Left forelimb (tissue), 1 donor: ENCODE results near the gene NOVA2.
A peak's percentile ranks its signal among the peaks of the same experiment; 100 is the strongest.

Experiments used
- DNase-seq: peaks from one replicate; pipeline ENCODE4 v3.0.0-alpha.2; 2018; ENCODE audit warnings: low spot score

Gene NOVA2

DNA sequence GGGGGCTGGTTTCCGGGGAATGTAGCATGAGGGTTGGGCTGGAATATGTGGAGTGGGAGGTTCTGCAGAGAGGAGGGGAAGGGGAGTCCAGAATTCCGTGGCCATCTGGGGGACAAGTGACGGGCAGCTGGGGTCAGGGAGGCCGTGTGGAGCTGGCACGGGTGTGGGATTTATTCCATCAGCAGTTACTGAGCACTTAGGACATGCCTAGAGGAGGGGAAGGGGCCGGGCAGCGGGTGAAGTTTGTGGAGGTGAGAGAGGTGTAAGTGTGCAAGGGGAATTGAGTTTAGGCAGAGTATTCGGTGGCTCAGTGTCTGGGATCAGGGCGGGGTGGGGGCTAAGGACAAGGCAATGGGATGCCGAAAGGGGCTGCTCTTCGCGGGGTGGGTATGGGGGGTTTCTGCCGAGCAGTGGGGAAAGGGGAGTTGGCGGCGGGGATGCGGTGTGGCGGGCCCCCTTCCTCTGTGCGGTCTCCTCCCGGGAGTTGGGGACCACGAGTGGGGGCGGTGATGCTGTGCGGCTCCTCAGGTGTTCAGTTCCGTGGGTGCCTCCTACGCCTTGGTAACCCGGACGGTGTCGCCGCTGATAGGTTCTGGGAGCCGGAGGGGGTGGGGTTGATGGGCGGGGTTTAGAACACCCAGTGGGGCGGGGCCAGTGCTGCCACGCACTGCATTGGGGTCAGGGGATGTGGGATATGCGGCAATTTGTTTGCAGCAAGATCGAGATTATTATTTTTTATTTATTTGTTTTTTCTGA lies 27.0 kb upstream of the NOVA2 start:
- no peak for DNase-seq

DNA sequence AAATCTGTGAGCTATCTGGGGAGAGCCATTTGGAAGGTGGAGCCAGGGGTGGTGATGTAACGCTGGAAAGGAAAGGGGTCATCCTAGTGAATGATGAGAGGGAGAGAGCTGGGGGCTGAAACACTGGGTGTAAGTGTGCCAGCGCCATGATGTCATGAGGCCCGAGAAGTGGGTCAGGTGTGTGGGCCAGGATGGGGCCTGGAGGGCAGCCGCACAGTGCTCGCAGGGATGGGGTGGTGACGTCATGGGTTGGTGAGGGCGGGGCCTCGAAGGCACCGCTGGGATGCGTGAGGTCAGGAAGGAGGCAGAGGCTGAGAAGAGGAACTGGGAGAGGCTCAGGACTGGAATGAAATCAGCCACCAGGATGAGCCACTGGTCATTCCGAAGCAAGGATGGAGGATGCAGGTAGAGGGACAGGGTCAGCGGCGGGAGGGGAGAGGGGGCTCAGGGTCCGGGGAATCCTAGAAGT lies 26.0 kb upstream of the NOVA2 start:
- DNase-seq = no peak

DNA sequence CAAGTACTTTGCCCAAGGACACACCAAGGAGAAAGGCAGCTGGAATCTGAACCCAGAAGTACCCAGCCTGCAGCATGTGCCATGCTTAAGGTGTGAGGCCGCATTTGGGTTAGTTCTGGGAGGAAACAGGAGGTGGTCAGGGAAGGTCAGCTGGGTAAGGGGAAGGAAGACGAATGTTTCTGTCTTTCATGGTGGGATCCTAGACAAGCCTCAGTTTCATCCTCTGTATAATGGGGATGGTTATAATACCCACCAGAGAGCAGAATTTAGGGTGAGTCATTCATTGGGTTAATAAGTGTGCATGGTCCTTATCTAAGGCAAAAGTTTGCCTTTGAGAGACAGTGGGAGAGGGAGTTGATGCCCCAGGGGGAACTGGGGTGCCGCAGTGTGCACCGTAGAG lies 25.2 kb upstream of the NOVA2 start:
- DNase-seq = no peak

DNA sequence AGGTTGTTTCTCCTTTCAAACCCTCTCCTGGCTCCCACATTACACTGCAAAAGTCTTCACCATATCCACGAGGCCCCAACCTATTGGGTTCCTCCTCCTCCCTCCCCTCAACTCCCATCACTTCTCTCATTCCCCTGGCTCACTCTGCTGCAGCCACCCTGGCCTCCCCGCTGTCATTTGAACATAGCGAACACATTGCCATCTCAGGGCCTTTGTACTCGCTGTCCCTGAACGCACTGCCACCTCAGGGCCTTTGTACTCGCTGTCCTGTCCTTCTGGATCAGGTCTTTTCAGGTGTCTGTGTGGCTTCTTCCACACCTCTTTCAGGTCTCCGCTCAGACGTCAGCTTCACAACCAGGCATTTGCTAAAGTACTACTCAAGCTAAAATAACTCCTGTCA lies 23.3 kb upstream of the NOVA2 start:
- DNase-seq = no peak

DNA sequence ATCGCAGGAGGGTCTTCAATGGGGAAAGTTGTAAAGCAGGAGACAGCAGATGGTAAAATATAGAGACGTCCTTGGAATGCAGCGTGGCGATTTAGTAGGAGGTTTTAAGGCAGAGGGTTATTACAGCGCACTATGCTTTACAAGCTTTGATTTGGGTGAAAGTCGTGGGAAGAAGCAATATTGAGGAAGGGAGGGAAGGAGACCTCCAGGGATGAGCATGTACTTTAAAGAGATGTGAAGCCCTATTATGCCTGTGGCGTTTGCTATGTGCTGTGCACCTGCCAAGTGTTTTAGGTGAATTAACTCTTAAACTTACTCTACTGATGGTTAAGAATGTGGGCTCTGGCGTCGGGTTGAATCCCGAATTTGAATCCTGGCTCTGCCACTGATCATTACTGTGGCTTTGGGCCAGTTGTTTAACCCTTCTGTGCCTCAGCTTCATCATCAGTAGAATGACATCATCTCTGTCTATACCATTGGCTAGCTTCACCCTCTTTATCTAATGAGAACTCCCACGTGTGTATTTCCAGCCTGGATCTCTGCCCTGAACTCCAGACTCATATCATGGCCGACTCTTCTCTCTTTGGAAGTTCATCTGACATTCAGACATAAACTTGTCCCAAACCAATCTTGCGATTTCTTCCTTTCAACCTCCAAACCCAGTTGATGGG lies 22.2 kb upstream of the NOVA2 start:
- DNase-seq = no peak

DNA sequence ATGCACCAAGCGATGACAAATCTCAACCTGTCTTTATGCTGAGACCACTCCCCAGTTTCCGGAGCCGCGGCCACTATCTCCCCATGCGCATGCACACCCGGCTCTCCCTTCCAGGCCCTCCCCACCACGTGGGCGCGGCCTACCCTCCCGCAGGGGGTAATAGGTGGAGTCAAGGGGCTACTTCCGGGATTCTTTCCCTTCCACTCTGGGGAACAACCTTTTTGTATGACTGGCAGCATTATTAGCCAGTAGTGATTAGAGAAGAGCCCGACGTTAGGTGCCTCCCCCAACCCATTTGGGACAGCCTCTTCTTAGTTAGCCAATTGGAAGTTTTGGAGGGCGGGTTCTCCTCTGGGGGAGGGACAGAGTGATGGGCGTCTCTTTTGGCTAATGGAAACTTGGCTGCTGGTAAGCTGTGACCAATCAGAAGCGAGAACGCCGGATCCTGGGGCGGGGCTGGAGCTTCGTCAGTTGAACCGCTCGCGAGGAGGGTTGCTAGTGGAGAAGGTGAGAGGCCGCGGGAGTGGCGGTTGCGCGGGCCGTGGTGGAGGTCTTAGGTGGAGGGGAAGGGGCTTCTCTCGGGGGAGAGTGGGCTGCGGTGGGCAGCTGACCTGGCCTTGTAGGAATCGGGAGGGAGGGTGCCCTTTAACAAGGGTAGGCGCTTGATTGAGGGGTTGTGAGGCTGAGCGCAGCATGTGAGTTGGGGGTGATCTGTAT lies 21.5 kb upstream of the NOVA2 start, which contains the start of gene CCDC61:
Gene CCDC61, plus strand, starts transcription at position 470 of the 717 bp plus-strand sequence. CDS start 7,552 bp downstream, outside the sequence.
- DNase-seq = peak; percentile 95

DNA sequence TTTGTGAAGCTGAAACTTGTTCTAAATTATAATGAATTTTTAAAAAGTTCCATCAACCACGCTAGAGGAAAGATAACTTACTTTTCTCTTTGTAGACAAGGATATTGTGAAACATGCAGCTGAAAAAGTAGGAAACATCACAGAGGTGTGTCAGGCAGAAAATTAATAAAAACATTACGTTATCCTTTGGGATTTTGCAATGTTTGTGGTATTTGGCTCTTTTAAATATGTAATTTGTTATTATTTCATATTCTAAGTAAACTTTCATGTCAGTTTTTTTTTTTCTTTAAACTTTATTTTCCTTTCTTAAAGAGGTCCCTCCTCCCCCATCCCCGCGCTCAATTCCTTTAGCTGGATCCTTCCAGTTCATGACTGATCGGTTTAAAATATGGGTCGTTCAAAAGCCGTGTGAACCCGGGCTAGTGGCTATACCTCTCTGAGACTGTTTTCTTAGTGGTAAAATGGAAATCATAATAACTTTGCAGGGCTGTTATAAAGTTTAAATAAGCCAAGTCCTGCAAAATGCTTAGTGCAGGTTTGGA lies 20.9 kb upstream of the NOVA2 start:
- no peak for DNase-seq

DNA sequence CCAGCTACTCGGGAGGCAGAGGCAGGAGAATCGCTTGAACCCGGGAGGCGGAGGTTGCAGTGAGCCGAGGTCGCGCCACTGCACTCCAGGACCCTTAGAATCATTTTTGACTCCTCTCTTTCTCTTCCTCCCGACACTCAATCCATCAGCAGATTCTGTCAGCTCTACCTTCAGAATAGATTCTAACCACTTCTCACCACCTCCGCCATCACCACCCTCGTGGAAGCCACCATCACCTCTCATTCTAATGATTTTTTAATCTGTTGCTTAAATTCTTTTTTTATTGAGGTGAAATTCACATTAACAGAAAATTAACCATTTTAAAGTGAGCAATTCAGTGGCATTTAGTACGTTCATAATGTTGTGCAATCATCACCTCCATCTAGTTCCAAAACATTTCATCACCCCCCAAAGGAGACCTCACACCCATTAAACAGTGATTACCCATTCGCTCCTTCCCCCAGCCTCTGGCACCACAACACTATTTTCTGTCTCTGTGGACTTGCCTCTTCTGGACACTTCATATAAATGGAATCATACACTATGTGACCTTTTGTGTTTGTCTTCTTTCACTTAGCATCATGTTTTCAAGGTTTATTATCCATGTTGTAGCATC lies 16.6 kb upstream of the NOVA2 start:
- no peak for DNase-seq

DNA sequence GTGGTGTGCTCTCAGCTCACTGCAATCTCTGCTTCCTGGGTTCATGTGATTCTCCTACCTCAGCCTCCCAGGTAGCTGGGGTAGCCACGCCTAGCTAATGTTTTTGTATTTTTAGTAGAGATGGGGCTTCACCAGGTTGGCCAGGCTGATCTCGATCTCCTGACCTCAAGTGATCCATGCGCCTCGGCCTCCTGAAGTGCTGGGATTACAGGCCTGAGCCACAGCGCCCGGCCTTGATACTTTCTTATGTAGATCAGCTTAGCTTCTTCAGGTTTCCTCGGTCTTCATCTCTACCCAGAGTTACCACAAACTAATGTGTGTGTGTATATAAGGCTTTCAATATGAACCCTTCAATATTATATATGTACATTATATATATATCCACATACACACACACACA lies 11.7 kb upstream of the NOVA2 start:
- no peak for DNase-seq

DNA sequence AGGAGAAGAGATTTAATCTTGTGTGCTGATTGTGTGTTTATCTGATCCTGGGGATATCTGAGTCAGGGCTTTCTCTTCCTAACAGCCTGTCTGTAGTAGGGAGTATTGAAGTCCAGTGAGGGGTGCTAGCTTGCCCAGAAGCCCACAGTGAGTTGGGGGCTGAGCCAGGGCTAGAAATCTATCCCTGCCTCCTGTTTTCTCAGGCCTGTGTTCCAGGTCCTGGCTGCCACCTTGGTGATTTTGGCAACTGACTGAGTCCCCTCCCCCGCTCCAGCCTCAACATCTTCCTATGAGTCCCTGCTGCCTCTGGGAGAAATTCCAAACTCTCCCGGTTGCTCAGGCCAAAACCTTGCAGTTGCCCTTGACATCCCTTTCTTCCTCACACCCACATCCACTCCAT lies 7.7 kb upstream of the NOVA2 start:
- DNase-seq = no peak

DNA sequence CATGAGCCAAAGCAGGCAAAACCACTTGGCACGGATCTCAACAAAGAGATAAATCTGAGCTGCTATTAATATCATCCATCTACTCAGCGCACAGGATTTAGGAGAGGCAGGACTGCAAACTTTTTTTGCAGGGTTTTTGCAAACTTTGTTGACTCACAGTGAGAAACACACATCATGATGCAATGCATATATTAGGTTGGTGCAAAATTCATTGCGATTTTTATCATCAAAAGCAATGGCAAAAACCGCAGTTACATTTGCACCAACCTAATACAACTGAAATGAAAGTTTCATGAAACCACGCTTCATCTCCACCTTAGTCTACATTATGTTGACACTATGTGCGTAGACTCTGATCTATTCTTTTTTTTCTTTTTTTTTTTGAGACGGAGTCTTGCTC lies 4.5 kb upstream of the NOVA2 start:
- DNase-seq = no peak

DNA sequence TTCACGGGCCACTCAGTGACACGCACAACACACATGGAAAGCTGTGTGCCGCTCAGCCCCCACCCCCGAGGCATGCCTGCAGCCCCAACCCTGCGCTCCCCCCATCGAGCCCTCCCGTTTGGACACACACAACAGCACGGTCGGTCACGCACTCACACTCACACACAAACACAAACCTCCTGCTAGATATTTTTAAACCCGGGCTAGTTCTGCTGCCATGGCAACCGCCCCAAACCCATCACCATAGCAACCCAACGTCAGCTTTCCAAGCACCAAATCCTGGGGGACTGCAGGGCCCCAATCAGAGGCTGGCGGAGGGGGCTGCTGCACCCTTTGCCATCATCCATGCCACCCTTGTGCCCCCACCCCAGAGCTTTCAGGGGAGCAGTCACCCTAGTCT lies 2.5 kb upstream of the NOVA2 start:
- DNase-seq = no peak

DNA sequence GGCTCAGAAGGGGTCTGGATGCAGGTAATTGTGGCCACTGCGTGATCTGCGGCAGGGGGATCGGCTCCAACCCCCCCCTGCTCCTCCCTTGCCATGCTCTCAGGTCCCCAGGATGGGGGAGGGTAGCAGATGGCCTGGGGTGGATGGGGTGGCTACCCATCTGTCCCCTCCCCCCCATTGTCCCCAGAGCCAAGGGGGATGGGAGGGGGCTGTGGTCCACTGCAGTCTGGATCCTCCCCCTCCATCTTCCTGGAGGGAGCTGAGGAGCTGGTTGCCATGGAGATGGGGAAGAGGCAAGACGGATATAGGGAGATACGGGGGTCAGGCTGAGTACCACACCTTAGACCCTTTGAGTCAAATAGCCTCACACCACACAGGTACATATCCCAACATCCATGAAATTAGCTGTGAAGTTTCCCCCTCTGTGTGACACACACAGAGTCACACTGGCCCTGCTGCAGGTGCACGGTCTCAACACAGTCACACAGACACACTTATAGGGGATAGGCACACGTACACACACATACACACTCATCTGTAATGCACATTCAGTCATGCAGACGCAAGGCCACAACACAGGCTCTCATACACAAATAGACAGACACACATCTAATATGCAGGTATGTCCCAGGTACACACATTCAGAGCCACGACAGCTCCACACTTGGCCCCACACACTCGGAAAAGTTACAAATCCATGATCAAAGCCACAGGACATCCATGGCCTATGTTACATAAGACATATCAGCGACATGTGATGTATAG lies 1.8 kb upstream of the NOVA2 start:
- DNase-seq = no peak

DNA sequence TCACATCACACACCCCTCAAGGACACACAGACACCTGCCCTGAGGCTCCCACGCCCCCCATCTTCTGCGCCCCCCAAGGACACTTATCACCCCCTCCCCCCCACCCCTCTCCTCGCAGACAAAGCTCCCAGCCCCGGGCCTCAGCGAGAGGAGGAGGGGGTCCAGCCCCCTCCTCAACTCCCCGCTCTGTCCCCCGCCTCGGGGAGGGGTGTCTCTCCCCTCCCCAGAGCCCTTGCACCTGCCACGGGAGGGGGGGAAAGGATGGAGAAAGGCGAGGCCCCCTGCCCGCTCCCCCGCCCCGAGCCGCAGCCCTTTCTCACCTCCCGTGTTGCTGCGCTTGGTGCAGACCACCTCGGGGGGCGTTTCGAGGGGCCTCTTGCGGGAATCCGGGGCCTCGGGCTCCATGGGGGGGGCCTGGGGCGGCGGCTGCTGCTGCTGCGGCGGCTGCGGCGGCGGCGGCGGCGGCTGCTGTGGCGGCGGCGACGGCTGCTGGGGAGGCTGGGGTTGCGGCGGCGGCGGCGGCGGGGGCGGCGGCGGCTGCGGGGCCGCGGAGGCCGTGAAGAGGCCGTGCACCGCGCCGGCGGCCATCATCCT lies 621 bp downstream of the NOVA2 start:
- DNase-seq = no peak

DNA sequence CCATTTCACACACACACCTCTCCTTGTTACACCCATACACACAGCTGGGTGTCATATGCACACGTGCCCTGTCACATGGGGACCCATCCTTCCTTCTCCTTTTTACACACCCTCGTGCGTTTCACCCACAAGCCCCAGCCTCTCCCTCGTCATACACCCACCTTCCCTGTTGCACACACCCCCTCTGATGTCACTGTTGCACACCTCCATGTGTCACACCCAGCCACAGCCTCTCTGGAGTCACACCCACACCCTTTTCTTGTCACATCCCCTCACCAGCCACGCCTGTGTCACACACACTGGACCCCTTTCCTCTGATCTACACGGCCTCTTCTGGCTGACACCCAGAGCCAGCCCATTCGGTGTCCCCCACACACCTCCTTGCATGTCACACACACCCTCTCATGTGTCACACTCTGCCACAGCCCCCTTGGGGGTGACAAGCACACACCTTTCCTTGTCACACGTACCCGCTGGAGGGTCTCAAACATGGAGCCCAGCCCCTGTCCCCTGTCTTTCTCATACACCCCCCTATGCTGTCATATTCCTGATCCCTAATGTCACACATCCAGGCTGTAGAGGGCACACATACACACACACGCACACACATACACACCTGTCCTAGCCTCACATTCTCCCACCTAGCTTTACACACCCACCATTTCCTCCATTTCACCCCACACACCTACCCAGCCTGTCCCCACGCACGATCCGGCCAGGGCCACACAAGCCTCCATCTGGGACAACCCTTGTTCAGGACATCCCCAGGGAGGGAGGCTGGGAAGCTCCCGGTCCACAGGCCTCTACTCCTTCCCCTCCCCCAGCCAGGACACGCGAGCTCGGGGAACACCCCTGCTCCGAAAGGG lies 1.4 kb downstream of the NOVA2 start:
- no peak for DNase-seq

DNA sequence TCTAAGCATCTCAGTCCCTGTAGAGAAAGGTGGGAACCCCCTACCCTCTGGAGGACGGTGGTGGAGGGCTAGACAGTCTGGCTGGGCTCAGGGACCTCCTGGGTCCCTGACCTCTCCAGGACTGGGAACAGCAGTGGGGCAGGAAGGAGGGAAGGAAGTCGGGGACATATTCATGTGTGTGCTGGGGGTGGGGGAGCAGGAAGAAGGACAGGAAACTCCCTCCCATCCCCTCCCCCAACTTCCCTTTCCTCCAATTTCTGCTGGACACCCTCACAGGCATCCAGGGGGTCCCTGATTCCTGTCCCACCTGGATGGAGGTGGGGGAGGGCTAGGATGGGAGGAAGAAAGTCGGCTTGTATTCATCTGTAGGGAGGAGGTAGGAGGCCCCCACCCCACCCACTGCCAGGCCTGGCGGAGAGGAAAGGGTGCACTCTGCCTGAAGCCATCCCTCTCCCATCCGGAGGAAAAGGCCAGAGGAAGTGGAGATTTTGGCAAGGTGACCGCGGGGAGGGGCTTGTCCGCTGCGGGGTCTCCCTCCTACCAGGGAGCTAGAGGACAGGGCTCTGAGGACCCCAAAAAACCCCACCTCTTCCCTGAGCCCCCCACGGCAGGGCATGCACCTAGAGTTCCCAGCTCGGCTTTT lies 2.3 kb downstream of the NOVA2 start:
- DNase-seq = no peak

DNA sequence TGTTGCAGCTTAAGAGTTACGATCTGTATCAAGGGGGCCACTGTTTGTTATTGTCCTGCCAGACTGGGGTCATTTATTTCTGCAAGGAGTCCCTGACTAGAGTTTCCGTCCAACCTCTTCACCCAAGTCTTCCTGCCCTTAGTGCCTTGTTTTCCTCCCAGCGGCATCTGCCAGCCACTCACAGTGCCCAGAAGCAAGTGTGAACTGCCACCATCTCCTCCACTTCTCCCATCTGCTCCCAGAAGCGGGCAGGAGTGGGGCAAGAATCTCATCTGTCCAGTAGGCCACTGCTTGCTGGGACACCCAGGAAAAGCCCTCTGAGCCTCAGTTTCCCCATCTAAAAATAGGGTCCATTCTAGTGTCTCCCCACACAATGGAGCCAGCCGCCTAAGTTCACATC lies 4.0 kb downstream of the NOVA2 start:
- DNase-seq = no peak

DNA sequence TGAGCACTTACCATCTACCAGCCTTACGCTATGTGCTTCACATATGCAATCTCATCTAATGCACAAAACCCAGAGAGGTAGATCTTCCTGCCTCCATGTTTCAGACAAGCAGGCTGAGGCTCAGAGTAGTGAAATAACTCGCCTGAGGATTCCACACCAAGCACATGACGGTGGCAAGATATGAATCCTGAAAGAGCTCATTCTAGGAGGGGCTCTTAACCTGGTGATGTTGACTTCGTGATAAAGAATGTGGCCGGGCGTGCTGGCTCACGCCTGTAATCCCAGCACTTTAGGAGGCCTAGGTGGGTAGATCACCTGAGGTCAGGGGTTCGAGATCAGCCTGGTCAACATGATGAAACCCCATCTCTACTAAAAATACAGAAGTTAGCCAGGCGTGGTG lies 5.0 kb downstream of the NOVA2 start:
- DNase-seq = no peak

DNA sequence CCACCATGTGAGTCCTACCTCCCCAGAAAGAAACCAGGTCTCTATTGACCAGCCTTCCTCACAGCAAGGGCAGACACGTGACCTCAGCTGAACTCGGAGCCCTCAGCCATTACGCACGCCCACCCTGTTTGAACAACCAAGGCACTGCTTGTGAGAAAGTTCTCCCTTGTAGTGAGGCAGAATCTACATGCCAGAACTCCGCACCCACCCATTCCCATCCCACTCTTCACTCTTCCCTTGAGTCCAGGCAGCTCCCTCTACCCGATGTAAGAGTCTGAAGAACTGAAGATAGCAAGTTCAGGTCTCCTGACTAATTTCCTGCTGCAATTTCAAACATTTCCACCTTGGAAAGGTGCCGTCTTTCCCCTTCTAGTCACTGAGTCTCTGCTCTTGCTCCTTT lies 6.4 kb downstream of the NOVA2 start:
- DNase-seq = no peak

DNA sequence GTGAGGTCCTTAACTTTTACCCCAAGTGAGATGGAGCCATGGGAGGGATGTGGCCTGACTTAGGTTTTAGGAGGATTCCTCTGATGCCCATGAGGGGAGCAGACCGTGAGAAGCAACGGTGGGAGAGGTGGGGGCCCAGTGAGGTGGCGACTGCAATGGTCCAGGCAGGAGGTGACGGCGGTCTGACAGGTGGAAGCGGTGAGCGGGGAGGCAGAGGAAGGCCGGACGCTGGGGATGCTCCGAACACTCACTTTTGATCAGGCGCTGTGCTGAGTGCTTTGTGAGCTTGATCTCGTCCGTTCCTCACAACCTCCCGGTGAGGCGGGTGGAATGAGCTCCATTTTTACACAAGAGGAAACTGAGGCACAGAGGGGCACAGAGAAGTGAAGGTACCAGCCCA lies 11.6 kb downstream of the NOVA2 start:
- DNase-seq = no peak
